NCI-H2196 (cell line): ENCODE measurements around the gene SLC27A5.
"Not testable (repeated sequence)": the region's sequence is repeated elsewhere in the genome, so short reads cannot be mapped to it uniquely, and the experiment has no call there.

Source experiments
- DNase-seq: peaks from one replicate; lab custom pipeline; 2025; ENCODE audit not compliant: unreplicated experiment; lab: John Stamatoyannopoulos, UW

Gene SLC27A5

DNA sequence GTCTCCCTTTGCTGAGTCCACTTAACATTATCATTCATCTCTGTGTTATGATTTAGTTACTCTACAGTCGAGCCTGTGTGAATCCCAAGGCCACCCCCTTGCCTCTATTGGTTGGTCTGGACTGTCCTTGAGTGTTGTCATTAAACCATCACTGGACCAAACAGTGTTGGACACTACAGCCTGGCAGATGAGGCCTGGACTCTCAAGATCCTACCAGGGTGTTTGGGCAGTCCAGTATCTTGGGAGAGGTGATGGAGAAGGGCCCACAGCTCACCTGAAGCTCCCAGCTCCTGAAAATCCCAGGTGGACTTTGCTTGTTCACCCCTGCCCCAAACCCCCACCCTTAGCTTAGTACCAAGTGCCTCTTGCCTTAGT is 39.3 kb upstream of the SLC27A5 start:
- DNase-seq: no peak

DNA sequence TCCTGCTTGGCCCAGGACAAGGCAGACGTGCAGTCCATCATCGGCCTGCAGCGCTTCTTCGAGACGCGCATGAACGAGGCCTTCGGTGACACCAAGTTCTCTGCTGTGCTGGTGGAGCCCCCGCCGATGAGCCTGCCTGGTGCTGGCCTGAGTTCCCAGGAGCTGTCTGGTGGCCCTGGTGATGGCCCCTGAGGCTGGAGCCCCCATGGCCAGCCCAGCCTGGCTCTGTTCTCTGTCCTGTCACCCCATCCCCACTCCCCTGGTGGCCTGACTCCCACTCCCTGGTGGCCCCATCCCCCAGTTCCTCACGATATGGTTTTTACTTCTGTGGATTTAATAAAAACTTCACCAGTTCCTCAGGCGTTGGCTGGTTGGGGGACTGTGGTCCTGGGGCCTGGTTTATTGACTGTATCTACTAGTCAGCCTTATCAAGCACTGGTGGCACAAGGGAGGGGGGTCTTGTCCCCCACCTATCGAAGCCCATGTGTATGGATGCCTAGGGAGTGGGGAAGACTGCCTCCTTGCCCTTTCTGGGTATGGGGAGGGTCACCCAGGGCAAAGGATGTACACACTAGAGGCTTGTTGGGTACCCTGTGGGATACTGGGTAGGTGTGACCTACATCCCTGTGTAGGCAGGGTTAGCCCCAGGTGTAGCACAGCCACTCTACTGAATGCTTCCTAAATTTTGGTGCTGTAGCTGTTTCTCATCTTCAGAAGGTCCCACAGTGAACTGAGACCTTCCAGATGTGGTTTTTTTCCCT is 38.8 kb upstream of the SLC27A5 start:
- DNase-seq: no peak

DNA sequence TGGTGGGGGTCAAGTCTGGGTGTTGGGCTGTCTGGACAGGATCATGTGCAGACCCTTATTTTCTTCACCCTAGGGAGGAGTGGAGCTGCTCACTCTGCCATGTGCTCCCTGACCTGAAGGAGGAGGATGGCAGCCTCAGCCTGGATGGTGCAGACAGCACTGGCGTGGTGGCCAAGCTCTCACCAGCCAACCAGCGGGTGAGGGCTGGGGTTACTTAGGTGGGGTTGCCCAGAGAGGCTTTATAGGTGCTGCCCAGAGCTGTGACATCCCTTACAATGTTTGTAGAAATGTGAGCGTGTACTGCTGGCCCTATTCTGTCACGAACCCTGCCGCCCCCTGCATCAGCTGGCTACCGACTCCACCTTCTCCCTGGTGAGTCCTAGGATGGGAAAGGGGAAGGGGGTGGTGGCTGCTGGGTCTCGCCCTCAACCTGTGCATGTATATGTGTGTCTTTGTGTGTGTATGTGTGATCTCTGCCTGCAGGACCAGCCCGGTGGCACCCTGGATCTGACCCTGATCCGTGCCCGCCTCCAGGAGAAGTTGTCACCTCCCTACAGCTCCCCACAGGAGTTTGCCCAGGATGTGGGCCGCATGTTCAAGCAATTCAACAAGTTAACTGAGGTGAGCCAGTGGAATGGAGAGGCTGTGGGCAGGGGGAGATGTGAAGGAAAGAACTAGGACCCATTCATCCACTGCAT is 38.0 kb upstream of the SLC27A5 start:
- no peak for DNase-seq

DNA sequence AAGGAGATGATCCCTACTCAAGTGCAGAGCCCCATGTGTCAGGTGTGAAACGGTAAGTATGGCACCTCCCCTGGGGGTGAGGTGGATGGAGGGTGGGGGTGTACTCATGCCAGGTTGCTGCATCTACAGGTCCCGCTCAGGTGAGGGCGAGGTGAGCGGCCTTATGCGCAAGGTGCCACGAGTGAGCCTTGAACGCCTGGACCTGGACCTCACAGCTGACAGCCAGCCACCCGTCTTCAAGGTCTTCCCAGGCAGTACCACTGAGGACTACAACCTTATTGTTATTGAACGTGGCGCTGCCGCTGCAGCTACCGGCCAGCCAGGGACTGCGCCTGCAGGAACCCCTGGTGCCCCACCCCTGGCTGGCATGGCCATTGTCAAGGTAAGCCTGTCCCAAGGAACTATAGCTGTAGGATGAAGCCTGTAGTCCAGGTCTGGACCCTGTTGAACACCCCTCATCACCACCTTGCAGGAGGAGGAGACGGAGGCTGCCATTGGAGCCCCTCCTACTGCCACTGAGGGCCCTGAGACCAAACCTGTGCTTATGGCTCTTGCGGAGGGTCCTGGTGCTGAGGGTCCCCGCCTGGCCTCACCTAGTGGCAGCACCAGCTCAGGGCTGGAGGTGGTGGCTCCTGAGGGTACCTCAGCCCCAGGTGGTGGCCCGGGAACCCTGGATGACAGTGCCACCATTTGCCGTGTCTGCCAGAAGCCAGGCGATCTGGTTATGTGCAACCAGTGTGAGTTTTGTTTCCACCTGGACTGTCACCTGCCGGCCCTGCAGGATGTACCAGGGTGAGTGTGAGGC is 37.3 kb upstream of the SLC27A5 start:
- no peak for DNase-seq

DNA sequence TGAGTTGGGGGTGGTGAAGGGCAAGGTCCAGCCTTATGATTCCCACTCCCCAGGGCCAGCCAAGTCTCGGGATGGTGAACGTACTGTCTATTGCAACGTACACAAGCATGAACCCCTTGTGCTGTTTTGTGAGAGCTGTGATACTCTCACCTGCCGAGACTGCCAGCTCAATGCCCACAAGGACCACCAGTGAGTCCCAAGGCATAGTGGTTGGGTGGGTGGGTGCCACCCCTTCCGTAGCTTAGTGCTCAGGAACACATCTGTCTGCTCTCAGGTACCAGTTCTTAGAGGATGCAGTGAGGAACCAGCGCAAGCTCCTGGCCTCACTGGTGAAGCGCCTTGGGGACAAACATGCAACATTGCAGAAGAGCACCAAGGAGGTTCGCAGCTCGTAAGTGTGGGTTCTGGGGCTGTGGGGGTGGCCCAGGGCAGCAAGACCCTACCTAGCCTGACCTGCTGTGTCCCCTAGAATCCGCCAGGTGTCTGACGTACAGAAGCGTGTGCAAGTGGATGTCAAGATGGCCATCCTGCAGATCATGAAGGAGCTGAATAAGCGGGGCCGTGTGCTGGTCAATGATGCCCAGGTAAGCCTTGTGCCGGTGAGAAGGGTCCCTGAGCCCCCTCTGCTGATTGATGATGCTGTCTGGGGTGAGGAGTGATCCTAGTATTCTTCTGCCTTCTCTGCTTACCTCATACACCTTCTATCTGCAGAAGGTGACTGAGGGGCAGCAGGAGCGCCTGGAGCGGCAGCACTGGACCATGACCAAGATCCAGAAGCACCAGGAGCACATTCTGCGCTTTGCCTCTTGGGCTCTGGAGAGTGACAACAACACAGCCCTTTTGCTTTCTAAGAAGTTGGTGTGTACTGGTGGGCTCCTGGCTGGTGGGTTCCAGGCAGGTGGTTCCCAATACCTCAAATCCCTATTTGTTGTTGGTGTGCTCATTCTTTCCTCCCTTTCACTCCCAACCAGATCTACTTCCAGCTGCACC is 35.8 kb upstream of the SLC27A5 start:
- DNase-seq: no peak

DNA sequence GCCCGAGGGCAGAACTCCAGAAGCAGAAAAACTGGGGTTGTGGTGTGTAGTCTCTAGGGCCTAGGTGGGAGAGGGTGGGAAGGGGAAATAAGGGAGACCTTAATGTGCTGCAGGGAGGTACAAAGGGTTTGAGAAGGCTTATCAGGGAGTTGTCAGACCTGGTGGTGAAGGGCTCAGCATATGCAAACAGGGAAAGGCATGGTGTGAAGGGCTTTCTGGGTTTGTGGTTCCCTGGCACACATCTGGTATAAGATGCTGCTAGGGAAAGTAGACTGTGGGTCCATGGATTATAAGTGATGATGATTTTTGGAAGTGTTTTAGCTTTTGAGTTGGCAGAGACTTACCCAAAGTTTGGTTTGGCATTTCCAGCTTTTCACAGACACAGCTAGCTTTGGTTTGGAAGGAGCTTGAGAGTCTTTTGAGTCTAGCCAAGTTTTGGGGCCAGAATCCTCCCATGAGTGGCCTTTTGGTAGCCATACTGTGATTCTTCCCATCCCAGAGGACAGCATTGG is 34.3 kb upstream of the SLC27A5 start:
- no peak for DNase-seq

DNA sequence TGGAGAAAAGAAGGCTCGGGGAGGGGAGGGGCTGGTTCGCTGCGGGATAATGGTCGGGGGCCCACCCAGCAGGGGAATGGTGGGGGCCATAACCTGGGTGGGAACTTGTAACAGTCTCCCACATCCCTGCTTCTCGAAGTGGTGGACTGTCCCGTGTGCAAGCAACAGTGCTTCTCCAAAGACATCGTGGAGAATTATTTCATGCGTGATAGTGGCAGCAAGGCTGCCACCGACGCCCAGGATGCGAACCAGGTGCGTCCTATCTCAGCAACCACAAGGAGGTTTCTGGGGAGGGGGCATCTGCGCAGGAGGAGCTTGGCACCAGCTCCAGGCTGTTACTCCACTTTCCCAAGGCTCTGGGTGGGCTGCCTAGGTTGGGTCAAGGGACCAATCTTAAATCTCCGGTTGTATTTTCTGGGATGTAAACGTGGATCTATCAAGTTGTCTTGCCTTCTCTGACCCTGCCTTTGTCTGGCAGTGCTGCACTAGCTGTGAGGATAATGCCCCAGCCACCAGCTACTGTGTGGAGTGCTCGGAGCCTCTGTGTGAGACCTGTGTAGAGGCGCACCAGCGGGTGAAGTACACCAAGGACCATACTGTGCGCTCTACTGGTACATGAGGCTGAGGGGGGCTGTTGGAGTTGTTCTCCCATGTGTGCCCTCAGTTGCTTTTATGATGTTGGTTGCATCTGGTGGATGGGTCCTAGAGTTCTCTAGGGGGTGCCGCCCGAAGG is 33.7 kb upstream of the SLC27A5 start:
- DNase-seq: no peak

DNA sequence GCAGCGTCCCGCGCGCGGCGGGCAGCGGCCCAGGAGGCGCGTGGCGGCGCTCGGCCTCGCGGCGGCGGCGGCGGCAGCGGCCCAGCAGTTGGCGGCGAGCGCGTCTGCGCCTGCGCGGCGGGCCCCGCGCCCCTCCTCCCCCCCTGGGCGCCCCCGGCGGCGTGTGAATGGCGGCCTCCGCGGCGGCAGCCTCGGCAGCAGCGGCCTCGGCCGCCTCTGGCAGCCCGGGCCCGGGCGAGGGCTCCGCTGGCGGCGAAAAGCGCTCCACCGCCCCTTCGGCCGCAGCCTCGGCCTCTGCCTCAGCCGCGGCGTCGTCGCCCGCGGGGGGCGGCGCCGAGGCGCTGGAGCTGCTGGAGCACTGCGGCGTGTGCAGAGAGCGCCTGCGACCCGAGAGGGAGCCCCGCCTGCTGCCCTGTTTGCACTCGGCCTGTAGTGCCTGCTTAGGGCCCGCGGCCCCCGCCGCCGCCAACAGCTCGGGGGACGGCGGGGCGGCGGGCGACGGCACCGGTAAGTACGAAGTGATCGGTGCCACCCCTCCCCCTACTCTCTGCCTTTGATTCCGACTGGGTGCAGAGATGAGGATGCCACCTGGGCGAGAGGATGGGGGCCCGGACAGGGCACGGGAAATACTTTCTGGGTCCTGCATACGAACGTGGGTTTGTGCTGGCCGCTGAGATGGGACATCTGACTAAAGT is 32.9 kb upstream of the SLC27A5 start:
- no peak for DNase-seq

DNA sequence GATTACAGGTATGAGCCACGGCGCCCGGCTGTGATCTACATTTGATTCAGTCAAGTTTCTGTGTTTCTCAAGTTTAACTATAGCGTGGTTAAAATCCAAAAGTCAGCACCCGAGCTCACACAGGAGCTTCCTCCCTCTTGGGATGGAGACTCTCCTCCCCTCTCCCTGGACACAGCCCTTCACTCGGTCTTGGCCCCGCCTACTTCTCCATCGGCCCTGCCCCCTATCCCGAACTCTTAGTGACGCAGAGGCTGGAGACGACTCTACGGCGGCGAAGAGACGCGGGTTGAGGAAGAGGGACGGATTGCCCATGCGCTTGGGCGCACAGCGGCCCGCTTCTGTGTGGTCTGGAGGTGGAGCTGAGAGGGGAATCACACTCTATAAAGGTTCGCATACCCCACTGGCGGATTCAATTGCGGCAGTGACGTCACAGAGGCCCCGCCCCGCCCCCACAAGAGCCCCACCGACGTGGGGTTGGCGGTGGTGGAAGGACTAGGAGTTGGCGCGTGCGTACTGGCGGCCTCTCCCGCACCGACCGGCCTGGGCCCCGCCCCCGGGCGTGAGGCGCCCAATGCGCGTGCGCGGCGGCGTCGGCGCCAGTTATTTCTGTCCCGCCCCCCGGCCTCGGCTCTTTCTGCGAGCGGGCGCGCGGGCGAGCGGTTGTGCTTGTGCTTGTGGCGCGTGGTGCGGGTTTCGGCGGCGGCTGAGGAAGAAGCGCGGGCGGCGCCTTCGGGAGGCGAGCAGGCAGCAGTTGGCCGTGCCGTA is 32.2 kb upstream of the SLC27A5 start, which contains the start of gene TRIM28:
Gene TRIM28 (plus strand): TSS at position 239 of the 765 bp plus-strand sequence. CDS start 694 bp downstream, outside the sequence.
- no peak for DNase-seq

DNA sequence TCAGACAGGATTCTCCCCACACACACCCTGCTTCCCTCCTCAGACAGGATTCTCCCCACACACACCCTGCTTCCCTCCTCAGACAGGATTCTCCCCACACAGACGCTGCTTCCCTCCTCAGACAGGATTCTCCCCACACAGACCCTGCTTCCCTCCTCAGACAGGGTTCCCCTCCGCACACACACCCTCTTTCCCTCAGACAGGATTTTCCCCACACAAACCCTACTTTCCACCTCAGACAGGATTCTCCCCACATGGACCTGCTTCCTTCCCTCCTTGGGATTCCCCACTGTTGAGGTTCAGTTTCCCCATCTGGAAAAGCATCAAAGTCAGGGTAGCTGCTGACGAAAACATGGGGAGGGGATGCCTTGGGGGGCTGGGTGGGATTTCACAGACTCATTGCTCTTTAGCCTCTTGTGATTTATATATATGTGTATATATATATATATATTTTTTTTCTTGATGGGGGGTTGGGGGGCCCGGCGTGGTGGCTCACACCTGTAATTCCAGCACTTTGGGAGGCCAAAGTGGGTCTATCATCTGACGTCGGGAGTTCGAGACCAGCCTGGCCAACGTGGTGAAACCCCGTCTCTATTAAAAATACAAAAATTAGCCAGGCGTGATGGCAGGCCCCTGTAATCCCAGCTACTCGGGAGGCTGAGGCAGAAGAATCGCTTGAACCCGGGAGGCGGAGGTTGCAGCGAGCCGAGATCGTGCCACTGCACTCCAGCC is 31.0 kb upstream of the SLC27A5 start:
- not testable (repeated sequence) for DNase-seq

DNA sequence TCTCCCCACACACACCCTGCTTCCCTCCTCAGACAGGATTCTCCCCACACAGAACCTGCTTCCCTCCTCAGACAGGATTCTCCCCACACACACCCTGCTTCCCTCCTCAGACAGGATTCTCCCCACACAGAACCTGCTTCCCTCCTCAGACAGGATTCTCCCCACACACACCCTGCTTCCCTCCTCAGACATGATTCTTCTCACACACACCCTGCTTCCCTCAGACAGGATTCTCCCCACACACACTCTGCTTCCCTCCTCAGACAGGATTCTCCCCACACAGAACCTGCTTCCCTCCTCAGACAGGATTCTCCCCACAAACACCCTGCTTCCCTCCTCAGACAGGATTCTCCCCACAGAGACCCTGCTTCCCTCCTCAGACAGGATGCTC is 27.4 kb upstream of the SLC27A5 start:
- DNase-seq: not testable (repeated sequence)

DNA sequence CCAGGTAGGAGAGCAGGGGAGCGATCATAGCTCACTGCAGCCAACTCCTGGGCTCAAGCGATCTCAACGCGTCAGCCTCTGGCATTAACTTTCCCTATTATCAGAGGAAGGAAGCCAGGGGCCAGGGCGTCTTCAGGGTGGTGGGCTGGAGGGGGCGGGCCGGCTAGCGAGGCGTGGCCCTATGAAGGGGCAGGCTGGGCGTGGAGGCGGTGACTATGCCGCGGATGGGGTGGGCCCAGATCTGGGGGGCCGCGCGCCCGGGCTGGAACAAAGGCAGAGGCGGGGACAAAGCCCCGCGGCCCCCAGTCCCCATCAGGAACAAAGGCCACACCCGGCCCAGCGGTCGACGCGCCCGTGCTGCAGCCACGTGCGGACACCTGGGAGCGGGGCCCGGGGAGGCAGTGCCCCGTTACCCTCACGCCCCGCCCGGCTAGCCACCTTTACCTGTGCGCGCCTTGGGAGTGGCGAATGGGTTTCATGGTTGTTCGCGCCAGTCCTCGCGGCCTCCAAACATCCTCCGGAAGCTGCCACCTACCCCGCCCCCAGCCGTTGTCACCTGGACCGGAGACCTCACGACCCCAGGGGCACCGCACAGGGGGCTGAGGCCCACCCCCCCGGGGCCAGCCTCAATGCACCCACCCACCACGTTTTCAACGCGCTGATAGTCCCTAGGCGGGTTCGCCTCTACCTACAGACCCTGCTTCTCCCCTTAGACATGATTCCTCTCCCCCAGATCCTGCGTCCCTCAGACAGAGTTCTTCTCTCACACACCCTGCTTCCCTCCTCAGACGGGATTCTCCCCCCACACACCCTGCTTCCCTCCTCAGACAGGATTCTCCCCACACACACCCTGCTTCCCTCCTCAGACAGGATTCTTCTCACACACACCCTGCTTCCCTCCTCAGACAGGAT is 26.7 kb upstream of the SLC27A5 start:
- no peak for DNase-seq

DNA sequence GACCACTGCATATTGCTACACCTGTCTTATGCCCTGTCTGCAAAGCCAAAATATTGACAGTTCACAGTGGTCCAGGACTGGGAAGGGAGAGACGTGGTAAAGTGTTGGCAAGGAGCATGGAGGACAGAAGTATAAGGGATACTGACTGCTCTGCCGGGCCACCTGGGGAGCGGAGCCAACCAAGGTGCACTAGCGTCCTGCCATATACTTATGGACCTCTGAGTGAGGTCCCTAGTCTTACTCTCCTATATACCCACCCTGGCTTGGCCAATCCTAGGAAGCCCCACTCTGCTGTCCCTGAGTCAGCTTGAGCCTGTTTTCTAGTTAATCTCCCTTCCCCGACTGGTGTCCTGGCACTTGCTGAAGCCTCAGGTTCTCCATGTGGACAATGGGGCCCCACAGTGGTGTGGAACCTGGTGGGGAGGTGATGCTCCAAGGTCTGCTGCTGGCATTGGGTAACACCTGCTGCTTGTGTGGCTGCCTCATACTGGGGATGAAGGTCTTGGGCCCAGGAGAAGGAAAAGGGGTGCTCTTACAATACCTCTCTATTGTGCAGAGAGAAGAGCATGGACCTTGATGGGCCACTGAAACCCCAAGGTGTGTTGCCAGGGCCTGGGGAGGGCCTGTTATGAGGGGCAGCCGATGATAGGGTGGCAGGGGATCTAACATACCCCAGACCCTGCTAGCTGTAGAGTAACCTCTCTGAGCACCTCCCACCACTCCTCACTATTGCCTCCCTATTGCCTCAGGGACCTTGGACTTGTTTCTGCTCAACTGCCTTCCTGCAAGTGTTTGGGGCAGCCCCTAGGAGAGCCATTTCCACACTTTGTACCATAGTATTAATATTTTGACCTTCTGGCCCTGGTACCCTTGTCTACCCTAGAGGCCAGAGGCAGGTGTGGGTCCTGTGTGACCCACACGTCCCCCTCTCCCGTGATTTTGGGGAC is 25.3 kb upstream of the SLC27A5 start:
- no peak for DNase-seq

DNA sequence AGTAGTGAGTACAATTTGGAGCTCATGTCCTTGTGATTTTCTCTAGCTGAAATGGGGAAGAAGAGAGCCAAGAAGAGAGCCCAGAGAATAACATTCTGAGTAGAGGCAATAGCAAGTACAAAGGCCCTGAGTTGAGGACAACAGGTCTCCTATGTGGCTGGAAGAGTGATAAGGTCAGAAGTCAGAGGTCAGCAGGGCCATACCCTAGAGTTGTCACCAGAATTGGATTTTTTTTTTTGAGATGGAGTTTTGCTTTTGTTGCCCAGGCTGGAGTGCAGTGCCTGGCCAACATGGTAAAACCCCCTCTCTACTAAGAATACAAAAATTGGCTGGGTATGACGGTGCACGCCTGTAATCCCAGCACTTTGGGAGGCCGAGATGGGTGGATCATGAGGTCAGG is 24.1 kb upstream of the SLC27A5 start:
- DNase-seq: no peak

DNA sequence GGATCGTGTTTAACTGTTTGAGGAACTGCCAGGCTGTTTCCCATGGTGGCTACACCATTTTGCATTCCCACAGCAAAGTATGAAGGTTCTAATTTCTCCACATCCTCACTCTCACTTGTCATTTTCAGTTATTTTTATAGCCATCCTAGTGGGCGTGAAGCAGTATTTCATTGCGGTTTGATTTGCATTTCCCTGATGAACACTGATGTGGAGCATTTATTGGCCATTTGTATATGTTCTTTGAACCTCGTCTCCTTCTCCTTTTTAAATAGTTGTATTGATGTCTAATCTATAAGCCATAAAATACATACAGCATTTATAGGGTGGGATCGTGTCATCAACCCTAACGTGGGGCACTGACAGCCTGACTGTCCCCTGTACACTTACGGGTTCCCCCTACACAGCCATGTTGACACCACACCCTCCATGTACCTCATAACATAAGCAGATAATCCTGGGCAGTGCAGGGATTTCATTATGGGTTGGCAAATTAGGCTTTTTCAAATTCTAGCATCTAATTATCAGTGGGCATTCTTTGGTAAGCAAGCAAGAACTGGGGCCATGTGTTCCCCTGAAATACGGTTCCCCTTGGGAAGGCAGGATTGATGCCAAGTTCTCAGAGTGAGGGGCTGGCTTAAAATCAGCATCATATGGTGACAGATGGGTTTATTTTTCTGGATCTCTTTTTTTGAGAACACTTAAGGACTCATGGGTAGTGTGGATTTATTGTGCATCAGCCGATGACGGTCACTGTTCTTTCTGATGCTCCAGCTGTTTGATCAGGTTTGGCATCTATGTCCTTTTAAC is 19.4 kb upstream of the SLC27A5 start:
- DNase-seq: no peak
